H1 (cell line): ENCODE results near the gene PLXNB2. TPM values are rescaled to one million over a fixed set of nuclear protein-coding genes. Genes with fewer than 3 reads are reported as not detected.
A peak's percentile ranks its signal among the peaks of the same experiment; 100 is the strongest.

ENCODE experiments used
- CTCF ChIA-PET: fragments of 300-600 bp; sonication (Branson Sonifier 250); formaldehyde crosslinking; loops from one replicate; lab custom pipeline; 2021; ENCODE audit not compliant: partially characterized antibody; lab: Charles Lee
- POLR2A ChIA-PET: fragments of 300-600 bp; sonication (Branson Sonifier 250); formaldehyde crosslinking; loops from one replicate; lab custom pipeline; 2021; ENCODE audit warnings: inconsistent platforms; ENCODE audit not compliant: partially characterized antibody; lab: Charles Lee
- DNase-seq, 2 experiments: peaks; one replicate each; pipeline versions ENCODE4 v3.0.0 to v3.0.0-alpha.2; 2010 to 2022; ENCODE audit warnings: low spot score in 2 of 2, low read depth in 1 of 2, mixed read lengths in 1 of 2
- FAIRE-seq: peaks from 2 replicates; lab custom pipeline; 2011; peaks lifted over from hg19 to GRCh38; lab: Jason Lieb, UNC
- H2AFZ ChIP-seq: 2 replicates; pipeline ENCODE4 v1.8.1; 2012; ENCODE audit warnings: low read length, inconsistent platforms
- H2AK5ac ChIP-seq: 2 replicates; pipeline ENCODE4 v1.6.1; 2013; ENCODE audit warnings: low read depth, low read length
- H2BK120ac ChIP-seq: replicated peaks from 2 replicates; pipeline ENCODE3; 2013; ENCODE audit warnings: low read depth, low read length, inconsistent platforms
- H2BK12ac ChIP-seq: 2 replicates; pipeline ENCODE4 v1.6.1; 2013; ENCODE audit warnings: low read depth, low read length
- H2BK15ac ChIP-seq: 2 replicates; pipeline ENCODE4 v1.6.1; 2013; ENCODE audit warnings: low read length
- H2BK20ac ChIP-seq: 2 replicates; pipeline ENCODE4 v1.6.1; 2013; ENCODE audit warnings: low read length
- H2BK5ac ChIP-seq: 2 replicates; pipeline ENCODE4 v1.6.1; 2013; ENCODE audit warnings: low read depth, low read length
- H3K14ac ChIP-seq: 2 replicates; pipeline ENCODE4 v1.6.1; 2013; ENCODE audit warnings: inconsistent platforms; ENCODE audit not compliant: insufficient read length
- H3K18ac ChIP-seq: 2 replicates; pipeline ENCODE4 v1.6.1; 2013; ENCODE audit warnings: low read length; ENCODE audit errors: extremely low read depth
- H3K23ac ChIP-seq: 2 replicates; pipeline ENCODE4 v1.6.1; 2013; ENCODE audit warnings: inconsistent platforms; ENCODE audit not compliant: insufficient read length
- H3K23me2 ChIP-seq: 2 replicates; pipeline ENCODE4 v1.6.1; 2013; ENCODE audit warnings: low read depth, low read length
- H3K27ac ChIP-seq: 2 replicates; pipeline ENCODE4 v1.6.1; 2011; ENCODE audit warnings: low read depth, low read length, inconsistent platforms
- H3K27me3 ChIP-seq, 4 experiments: replicated peaks in 1 of 4; 1 replicate in 1 of 4; 2 replicates in 3 of 4; pipeline versions ENCODE4 v1.6.1 to v1.8.1; 2011 to 2013; ENCODE audit warnings: low read length in 3 of 4, mild to moderate bottlenecking in 3 of 4, inconsistent platforms in 2 of 4, mixed read lengths in 2 of 4, moderate library complexity in 1 of 4; ENCODE audit not compliant: control insufficient read depth in 3 of 4, insufficient read depth in 3 of 4; ENCODE audit errors: extremely low read depth in 1 of 4
- H3K36me3 ChIP-seq, 4 experiments: 2 replicates each; pipeline versions ENCODE4 v1.6.1 to v1.8.1; 2011 to 2013; ENCODE audit warnings: mild to moderate bottlenecking in 4 of 4, low read length in 3 of 4, moderate library complexity in 2 of 4, control low read depth in 1 of 4, inconsistent platforms in 1 of 4; ENCODE audit not compliant: insufficient read depth in 4 of 4, control insufficient read depth in 2 of 4
- H3K4ac ChIP-seq: replicated peaks from 2 replicates; pipeline ENCODE3; 2013; ENCODE audit warnings: low read length, low read depth, mixed read lengths, inconsistent platforms; ENCODE audit not compliant: insufficient read length
- H3K4me1 ChIP-seq, 4 experiments: replicated peaks in 1 of 4; 1 replicate in 1 of 4; 2 replicates in 3 of 4; pipeline versions ENCODE4 v1.6.1 to v1.8.1; 2011 to 2013; ENCODE audit warnings: low read length in 3 of 4, inconsistent platforms in 2 of 4, mixed read lengths in 1 of 4; ENCODE audit not compliant: insufficient read depth in 4 of 4, control insufficient read depth in 3 of 4
- H3K4me2 ChIP-seq, 2 experiments: 2 replicates each; pipeline versions ENCODE4 v1.6.1 to v1.8.1; 2011 to 2013; ENCODE audit warnings: low read depth in 2 of 2, low read length in 2 of 2, control low read depth in 1 of 2, inconsistent platforms in 1 of 2, mild to moderate bottlenecking in 1 of 2; ENCODE audit not compliant: insufficient read depth in 1 of 2
- H3K4me3 ChIP-seq, 4 experiments: fragments of 200-600, 300-600 bp in 1 of 4; sonication (generic), shearing (Covaris generic), sonication (Bioruptor Twin) in 1 of 4; 2 replicates each; pipeline versions ENCODE4 v1.5.1 to v1.8.1; 2011 to 2016; ENCODE audit warnings: low read length in 4 of 4, low read depth in 3 of 4, control low read depth in 2 of 4, inconsistent platforms in 2 of 4, mild to moderate bottlenecking in 2 of 4, mixed read lengths in 1 of 4, moderate library complexity in 1 of 4; ENCODE audit not compliant: insufficient read depth in 2 of 4; ENCODE audit errors: extremely low read depth in 1 of 4
- H3K56ac ChIP-seq: replicated peaks from 2 replicates; pipeline ENCODE3; 2013; ENCODE audit warnings: low read depth, mild to moderate bottlenecking, mixed read lengths, low read length, inconsistent platforms; ENCODE audit not compliant: insufficient read length
- H3K79me1 ChIP-seq: 2 replicates; pipeline ENCODE4 v1.6.1; 2013; ENCODE audit warnings: low read depth, low read length, control low read depth
- H3K79me2 ChIP-seq, 2 experiments: 2 replicates each; pipeline versions ENCODE4 v1.6.1 to v1.8.1; 2012 to 2013; ENCODE audit warnings: low read length in 2 of 2, mild to moderate bottlenecking in 2 of 2, inconsistent platforms in 1 of 2; ENCODE audit not compliant: insufficient read depth in 2 of 2, control insufficient read depth in 1 of 2
- H3K9ac ChIP-seq, 4 experiments: replicated peaks in 1 of 4; 1 replicate in 1 of 4; 2 replicates in 3 of 4; pipeline versions ENCODE4 v1.6.1 to v1.8.1; 2011 to 2013; ENCODE audit warnings: low read depth in 3 of 4, low read length in 3 of 4, control low read depth in 2 of 4, mild to moderate bottlenecking in 2 of 4, moderate library complexity in 2 of 4, inconsistent platforms in 1 of 4; ENCODE audit errors: extremely low read depth in 1 of 4
- H3K9me3 ChIP-seq, 2 experiments: 2 replicates each; pipeline versions ENCODE4 v1.6.1 to v1.8.1; 2012 to 2013; ENCODE audit warnings: mild to moderate bottlenecking in 2 of 2, moderate library complexity in 2 of 2, control low read depth in 1 of 2, inconsistent platforms in 1 of 2, low read depth in 1 of 2, low read length in 1 of 2, mixed read lengths in 1 of 2; ENCODE audit not compliant: insufficient read depth in 2 of 2
- H4K20me1 ChIP-seq, 2 experiments: replicated peaks in 1 of 2; 2 replicates each; pipeline versions ENCODE3 to v1.8.1; 2011 to 2013; ENCODE audit warnings: inconsistent platforms in 2 of 2, low read length in 2 of 2, mild to moderate bottlenecking in 1 of 2; ENCODE audit not compliant: insufficient read depth in 2 of 2, control insufficient read depth in 1 of 2
- H4K5ac ChIP-seq: 2 replicates; pipeline ENCODE4 v1.6.1; 2013; ENCODE audit warnings: low read length, low read depth, mixed read lengths, inconsistent platforms; ENCODE audit not compliant: insufficient read length
- H4K8ac ChIP-seq: 2 replicates; pipeline ENCODE4 v1.8.0; 2013; ENCODE audit warnings: mild to moderate bottlenecking, moderate library complexity, low read length, inconsistent platforms; ENCODE audit not compliant: insufficient read depth; ENCODE audit errors: extremely low read depth
- H4K91ac ChIP-seq: replicated peaks from 2 replicates; pipeline ENCODE3; 2013; ENCODE audit warnings: low read length, mixed read lengths, inconsistent platforms; ENCODE audit not compliant: insufficient read length
- ATF2 ChIP-seq: IDR thresholded peaks from 2 replicates; pipeline ENCODE4 v1.6.1; 2012; ENCODE audit warnings: low read length, inconsistent platforms
- CBX8 ChIP-seq: fragments of 300-800, 300-1000 bp; sonication (generic); IDR thresholded peaks from 2 replicates; pipeline ENCODE4 v1.7.1; 2016; ENCODE audit warnings: low read depth, low read length, borderline replicate concordance
- CHD1 ChIP-seq: IDR thresholded peaks from 2 replicates; pipeline ENCODE4 v1.6.1; 2012; ENCODE audit warnings: low read depth, low read length, improper control_type of control experiment
- CTCF ChIP-seq, 3 experiments: IDR thresholded peaks; 1 replicate in 2 of 3; 2 replicates in 1 of 3; pipeline versions ENCODE4 v1.5.1 to v1.6.1; 2011; ENCODE audit warnings: low read length in 3 of 3, mild to moderate bottlenecking in 3 of 3, inconsistent platforms in 2 of 3, low read depth in 1 of 3, moderate library complexity in 1 of 3; ENCODE audit not compliant: insufficient read depth in 1 of 3; ENCODE audit errors: control extremely low read depth in 1 of 3
- MAX ChIP-seq: IDR thresholded peaks from 2 replicates; pipeline ENCODE4 v1.6.1; 2012; ENCODE audit warnings: inconsistent platforms
- TAF7 ChIP-seq: optimal IDR thresholded peaks from 2 replicates; pipeline ENCODE3; 2011; ENCODE audit warnings: low read depth, mild to moderate bottlenecking, inconsistent platforms, low read length, moderate library complexity, borderline replicate concordance
- TEAD4 ChIP-seq: IDR thresholded peaks from 2 replicates; pipeline ENCODE4 v1.6.1; 2012; ENCODE audit warnings: low read depth, low read length, inconsistent platforms, mixed read lengths
- WGBS, 2 experiments: shearing (Covaris generic) in 1 of 2; methylation state at CpG; one replicate each; pipeline versions ENCODE4 v1.1.6 to v1.1.7; 2013 to 2015; ENCODE audit warnings: low lambda C conversion rate in 2 of 2, mixed read lengths in 2 of 2, inconsistent platforms in 1 of 2, low coverage in 1 of 2, missing lambda C conversion rate in 1 of 2; ENCODE audit not compliant: insufficient replicate concordance in 2 of 2, insufficient coverage in 1 of 2, insufficient read length in 1 of 2; ENCODE audit errors: extremely low coverage in 1 of 2, missing lambda C conversion rate in 1 of 2; 5-methylcytosine and 5-hydroxymethylcytosine counted together
- polyA plus RNA-seq, 7 experiments: library from polyadenylated mRNA; depleted of rRNA in 3 of 7; stranded (reverse) in 5 of 7; unstranded in 2 of 7; fragments of >200 nt in 5 of 7; fragments of 200-250 nt in 2 of 7; gene quantifications; 1 replicate in 5 of 7; 2 replicates in 1 of 7; 4 replicates in 1 of 7; pipeline versions ENCODE4 v1.2.1 to v1.2.3, GENCODE V29; 2011 to 2013; ENCODE audit warnings: missing spikeins in 2 of 7, mixed read lengths in 2 of 7
- total RNA-seq: library from RNA; stranded (reverse); fragmentation: NEBNext Ultra II Directional; extraction: Animal tissue kit (Norgen Biotek cat#: 25700); gene quantifications from 2 replicates; pipeline ENCODE4 v1.2.1, GENCODE V29; 2021

The PLXNB2 gene
- total and polyA plus RNA-seq, 2 of the 8 experiments (the other 6 are each of a cell fraction or from before 2014, with no cell fraction given), result 58.3 to 92.8 TPM

GRCh38 chr22:50289151-50289941, 18.1 kb downstream of the PLXNB2 start:
- no peak overlapping the region for H3K4me2 ChIP-seq
- H4K91ac ChIP-seq, result no peak overlapping the region
- no peaks in the 10 kb centered on the region for H3K9me3 ChIP-seq
- no peak overlapping the region for H3K56ac ChIP-seq
- WGBS, 2 experiments, result 94% methylated on average over 55 of the region's 57 CpGs; no CpG with 5 or more reads in 1 of the 2 experiments
- POLR2A ChIA-PET, result no interaction called here
- H3K14ac ChIP-seq, result no peak overlapping the region
- DNase-seq (no peak), FAIRE-seq (no peak)
- no peak overlapping the region for H4K5ac ChIP-seq
- H2BK120ac ChIP-seq, result no peak overlapping the region
- CTCF ChIA-PET, result interaction anchor here (1.2 to 3.7 kb wide), 3 partner anchors 9 to 15 kb away, joined by 5 to 27 read pairs (median 11); no protein-coding TSS in a partner anchor
- peaks cover 0 to 19% (median 17%) of the 10 kb centered on the region in 4 experiments; a peak in 6 of 7 replicates for H3K4me1 ChIP-seq
- no peak overlapping the region for H3K9ac ChIP-seq
- H4K20me1 ChIP-seq, result peaks cover 8 to 32% of the 10 kb centered on the region in 2 experiments
- H3K27me3 ChIP-seq, result no peaks in the 10 kb centered on the region
- peaks cover 0 to 28% of the 10 kb centered on the region in 2 experiments; a peak in 2 of 4 replicates for H3K79me2 ChIP-seq
- no peak overlapping the region for H3K18ac ChIP-seq
- H3K4ac ChIP-seq, result no peak overlapping the region
- H3K23me2 ChIP-seq, result no peaks in the 10 kb centered on the region
- H3K79me1 ChIP-seq, result peaks cover 11% of the 10 kb centered on the region
- no peak overlapping the region for H2AFZ ChIP-seq
- no peak overlapping the region for H3K4me3 ChIP-seq
- H3K23ac ChIP-seq, result no peak overlapping the region
- no peak overlapping the region for H3K27ac ChIP-seq
- no peak overlapping the region for H2BK15ac ChIP-seq
- peak overlapping the region; percentile 80; the same call in 1 of the 2 replicates for H4K8ac ChIP-seq
- peak overlapping the region; percentile 44; the same call in 1 of the 2 replicates for H2BK5ac ChIP-seq
- peaks cover 5 to 45% (median 11%) of the 10 kb centered on the region in 4 experiments; a peak in 6 of 8 replicates for H3K36me3 ChIP-seq
- no peak overlapping the region for H2AK5ac ChIP-seq
- no peak overlapping the region for H2BK12ac ChIP-seq
- H2BK20ac ChIP-seq, result no peak overlapping the region
- TF ChIP-seq CHD1, result no peak
- TF ChIP-seq TAF7, result no peak
- no peak for TF ChIP-seq ATF2
- no peak for TF ChIP-seq CBX8
- no peak for TF ChIP-seq CTCF (IDR thresholded peaks at IDR 0.05; ENCODE audit: control extremely low read depth in 1 of 3, insufficient read depth in 1 of 3, low read depth in 1 of 3, low read length in 3 of 3)
- TF ChIP-seq MAX, result no peak
- TF ChIP-seq TEAD4, result no peak
